Endothelial cell of hepatic sinusoid (primary cell): ENCODE data around the gene FBLN7.
"Not testable (repeated sequence)": the region's sequence is repeated elsewhere in the genome, so short reads cannot be mapped to it uniquely, and the experiment has no call there.

Source experiments
- in situ Hi-C: cut with HindIII; loops from 2 replicates; pipeline ENCODE4 v1.10.0; 2017; ENCODE audit warnings: low sequenced_read_pairs

Gene FBLN7

GRCh38 chr2:112182581-112183034 is 44.4 kb downstream of the FBLN7 start:
- in situ Hi-C loops: no loop called here

DNA sequence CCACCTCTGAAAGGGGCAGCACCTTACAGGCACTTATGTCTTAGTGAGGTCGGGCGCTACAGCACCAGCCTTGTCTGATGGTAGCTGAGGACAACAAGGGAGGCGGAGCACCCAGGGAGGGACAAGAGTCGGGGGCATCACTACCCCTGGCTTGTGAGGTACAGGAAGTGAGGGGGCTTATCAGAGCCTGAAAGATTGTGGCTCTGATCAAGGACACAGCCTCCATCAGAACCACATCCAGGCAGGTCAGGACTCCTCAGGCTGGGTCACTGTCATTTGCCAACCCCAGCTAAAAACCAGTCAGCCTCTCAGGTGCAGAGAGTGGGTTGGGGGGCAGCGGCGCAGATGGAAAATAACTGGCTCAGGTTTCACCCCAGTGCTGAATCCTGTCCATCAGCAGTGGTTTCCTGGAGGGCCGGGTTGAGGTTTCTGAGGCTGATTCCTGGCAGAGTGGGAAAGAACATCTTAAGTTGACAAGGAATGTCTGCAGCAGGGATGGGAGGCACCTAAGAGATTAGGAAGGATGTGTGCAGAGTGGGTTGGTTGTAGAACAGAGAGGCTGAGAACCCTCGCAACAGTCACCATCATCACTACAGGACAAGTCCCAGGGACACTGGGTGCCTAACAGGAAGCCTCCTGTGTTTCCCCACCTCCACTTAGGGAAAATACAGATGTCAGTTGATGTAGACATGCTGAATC is 45.3 kb downstream of the FBLN7 start:
- in situ Hi-C loops: no loop called here

DNA sequence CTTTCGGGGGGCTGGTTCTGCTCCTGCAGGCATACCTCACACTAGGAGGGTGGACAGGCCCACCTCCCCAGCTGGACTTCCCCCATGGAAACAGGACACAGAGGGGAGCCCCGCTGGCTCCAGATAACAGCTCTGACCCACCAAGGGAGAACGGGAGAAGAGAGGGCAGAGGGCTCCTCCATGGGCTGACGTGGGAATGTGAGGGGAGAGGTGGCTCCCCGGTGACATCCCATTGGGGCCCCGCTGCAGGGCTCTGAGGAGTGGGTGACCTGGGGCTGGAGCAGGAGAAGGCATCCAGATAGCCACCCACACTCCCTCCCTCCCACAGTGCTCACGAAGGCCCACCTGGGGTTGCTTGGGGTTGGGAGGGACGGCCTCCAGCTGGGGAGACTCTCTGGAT is 45.9 kb downstream of the FBLN7 start:
- in situ Hi-C loops: no loop called here

GRCh38 chr2:112185131-112185530 is 46.9 kb downstream of the FBLN7 start:
- in situ Hi-C loops: no loop called here

DNA sequence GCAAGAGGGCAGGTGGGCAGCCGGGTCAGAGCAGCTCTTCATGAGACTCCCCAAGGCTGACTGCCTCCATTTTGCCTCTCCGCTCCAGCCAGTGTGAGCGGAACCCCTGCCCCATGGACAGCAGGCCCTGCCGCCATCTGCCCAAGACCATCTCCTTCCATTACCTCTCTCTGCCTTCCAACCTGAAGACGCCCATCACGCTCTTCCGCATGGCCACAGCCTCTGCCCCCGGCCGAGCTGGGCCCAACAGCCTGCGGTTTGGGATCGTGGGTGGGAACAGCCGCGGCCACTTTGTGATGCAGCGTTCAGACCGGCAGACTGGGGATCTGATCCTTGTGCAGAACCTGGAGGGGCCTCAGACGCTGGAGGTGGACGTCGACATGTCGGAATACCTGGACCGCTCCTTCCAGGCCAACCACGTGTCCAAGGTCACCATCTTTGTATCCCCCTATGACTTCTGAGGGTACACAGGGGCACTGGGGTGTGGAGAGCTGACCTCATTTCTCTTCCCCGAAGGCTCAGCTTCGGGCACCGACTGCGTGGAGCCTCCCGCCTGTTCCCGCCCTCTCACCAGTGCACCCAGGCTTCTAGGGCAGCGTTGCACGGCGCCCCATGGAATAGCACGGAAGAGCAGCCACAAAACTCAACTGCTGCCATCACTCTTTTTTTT is 49.0 kb downstream of the FBLN7 start:
- in situ Hi-C loops: no loop called here

GRCh38 chr2:112187805-112188596 is 49.8 kb downstream of the FBLN7 start:
- in situ Hi-C loops: no loop called here

GRCh38 chr2:112189001-112189556 is 50.9 kb downstream of the FBLN7 start:
- in situ Hi-C loops: no loop called here

GRCh38 chr2:112194028-112194427 is 55.8 kb downstream of the FBLN7 start:
- in situ Hi-C loops: no loop called here

DNA sequence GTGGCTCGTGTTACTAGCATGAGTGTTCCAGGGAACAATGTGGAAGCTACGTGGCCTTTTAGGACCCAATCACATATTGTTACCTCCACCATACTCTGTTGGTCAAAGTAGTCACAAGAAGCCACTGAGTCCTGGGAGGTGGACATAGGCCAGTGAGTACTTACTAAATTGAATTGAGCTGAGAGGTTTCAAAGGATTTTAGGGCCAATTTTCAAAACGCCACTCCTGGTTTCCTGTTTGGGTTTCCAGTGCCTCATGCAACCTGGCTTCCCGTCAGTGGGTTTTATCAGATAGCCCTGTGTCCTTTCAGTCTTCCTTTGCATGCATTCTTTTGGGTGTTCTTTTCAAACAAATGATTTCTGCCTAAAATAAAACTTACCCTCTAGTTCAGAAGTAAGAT is 56.3 kb downstream of the FBLN7 start:
- in situ Hi-C loops: no loop called here

- in situ Hi-C loops: no loop called here
Measured at GRCh38 chr2:112195167-112195766, 57.1 kb downstream of the FBLN7 start.

- in situ Hi-C loops: no loop called here
Measured at GRCh38 chr2:112195950-112196349, 57.8 kb downstream of the FBLN7 start.

DNA sequence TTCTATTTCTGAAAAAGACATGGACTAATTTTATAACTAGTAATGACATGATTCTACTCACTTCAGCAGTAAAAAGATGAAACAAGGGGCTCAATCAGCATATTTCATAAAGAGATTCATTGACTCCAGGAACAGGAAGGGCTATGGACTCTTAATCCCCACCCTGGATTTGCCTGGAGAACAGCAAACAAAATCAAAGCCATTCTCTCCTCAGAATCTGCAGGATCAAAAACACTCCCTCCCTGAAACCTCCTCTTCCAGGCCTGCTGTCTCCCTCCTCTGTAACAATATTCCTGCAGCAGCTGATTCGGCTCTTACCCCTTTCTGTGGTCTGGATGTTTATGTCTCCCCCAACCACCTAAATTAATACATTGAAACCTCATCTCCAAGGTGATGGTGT is 59.7 kb downstream of the FBLN7 start:
- in situ Hi-C loops: no loop called here

GRCh38 chr2:112198780-112199179 is 60.6 kb downstream of the FBLN7 start:
- in situ Hi-C loops: no loop called here

- in situ Hi-C loops: no loop called here
Measured at GRCh38 chr2:112199188-112199587, 61.0 kb downstream of the FBLN7 start.

DNA sequence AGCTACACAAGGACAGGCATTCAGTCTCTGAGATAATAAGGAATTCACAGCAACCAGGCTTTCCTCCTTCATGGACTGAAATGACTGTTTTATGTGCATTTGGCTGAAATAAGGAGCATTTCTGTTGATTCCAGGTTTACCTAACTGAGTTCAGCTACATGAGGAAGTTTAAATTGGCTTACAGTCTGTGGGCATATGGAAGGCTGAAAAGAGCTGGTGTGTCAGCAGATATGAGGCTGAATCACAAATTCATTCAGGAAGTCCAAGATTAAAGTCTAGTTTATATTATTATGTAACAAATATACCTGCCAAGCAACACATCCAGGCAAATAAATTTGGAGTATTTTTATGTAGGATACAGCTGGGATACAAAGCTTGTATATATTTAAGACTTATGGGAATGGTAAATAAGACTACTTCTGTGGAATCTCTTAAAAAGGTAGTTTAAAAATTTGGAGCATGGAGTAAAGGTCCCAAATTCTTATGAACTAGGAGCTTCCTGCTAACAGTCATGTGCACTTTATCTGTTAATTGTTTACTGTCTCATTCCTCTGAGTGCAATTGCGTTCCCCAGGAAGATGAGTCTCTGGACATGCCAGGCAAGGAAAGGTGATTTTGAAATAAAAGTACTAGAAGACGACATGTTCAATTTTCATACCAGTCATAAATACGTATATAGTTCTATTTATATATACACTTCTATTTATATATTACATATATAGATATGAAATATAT is 63.7 kb downstream of the FBLN7 start:
- in situ Hi-C loops: loop anchor here (5.0 kb wide), 1 partner anchor 45 kb away; no protein-coding TSS in a partner anchor

- in situ Hi-C loops: loop anchor here (5.0 kb wide), 1 partner anchor 43 kb away; no protein-coding TSS in a partner anchor
Measured at GRCh38 chr2:112204411-112204810, 66.2 kb downstream of the FBLN7 start.

DNA sequence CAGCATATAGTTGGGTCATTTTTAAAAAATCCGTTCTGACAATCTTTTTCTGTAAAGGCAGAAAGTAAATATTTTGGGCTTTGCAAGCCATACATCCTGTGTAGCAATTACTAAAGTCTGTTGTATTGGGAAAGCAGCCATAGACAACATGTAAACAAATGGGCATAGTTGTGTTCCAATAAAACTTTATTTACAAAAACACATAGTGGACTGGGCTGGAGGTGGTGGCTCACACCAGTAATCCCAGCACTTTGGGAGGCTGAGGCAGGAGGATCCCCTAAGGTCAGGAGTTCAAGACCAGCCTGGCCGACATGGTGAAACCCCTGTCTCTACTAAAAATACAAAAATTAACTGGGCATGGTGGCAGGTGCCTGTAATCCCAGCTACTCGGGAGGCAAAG is 69.7 kb downstream of the FBLN7 start:
- in situ Hi-C loops: not testable (repeated sequence)

DNA sequence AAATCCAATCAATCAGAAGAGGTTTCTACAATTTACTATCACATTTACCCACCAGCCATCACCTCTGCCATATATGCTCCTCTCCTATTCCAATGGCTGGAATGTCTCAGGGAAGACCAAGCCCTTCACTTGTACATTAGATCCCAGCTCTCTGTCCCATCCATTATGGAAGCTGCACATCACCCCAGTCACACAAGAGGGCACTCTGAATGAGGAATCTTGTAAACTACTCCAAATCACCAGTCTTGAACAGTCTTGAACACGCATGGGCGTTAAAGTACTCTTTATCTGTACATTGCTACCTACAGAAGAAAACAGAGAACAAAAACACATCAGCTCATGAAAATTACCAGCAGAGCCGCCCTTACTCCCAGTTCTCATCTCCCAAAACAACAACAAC is 78.0 kb downstream of the FBLN7 start:
- in situ Hi-C loops: no loop called here

GRCh38 chr2:112217854-112218253 is 79.7 kb downstream of the FBLN7 start:
- in situ Hi-C loops: no loop called here

- in situ Hi-C loops: no loop called here
Measured at GRCh38 chr2:112220186-112220585, 82.0 kb downstream of the FBLN7 start.
